Prostate gland (tissue), 2 donors: ENCODE results near the gene CBFA2T2. TPM values are rescaled to one million over a fixed set of nuclear protein-coding genes. Genes with fewer than 3 reads are reported as not detected.

Source experiments
- DNase-seq: peaks from one replicate; pipeline ENCODE4 v3.0.0-alpha.2; 2019; ENCODE audit warnings: low spot score
- H3K27ac ChIP-seq, 2 donors: fragments of 200-600 bp; sonication (generic); 2 replicates each; pipeline ENCODE4 v1.5.1; 2017 to 2019
- H3K27me3 ChIP-seq: fragments of 200-600 bp; sonication (generic); replicated peaks from 2 replicates; pipeline ENCODE4 v1.5.1; 2019; ENCODE audit not compliant: insufficient read depth
- H3K36me3 ChIP-seq, 2 donors: fragments of 200-600 bp; sonication (generic); 1 replicate in 1 of 2; 2 replicates in 1 of 2; pipeline versions ENCODE4 v1.5.1 to v1.8.1; 2017 to 2019
- H3K4me1 ChIP-seq: fragments of 200-600 bp; sonication (generic); replicated peaks from 2 replicates; pipeline ENCODE4 v1.5.1; 2019
- H3K4me3 ChIP-seq, 2 donors: fragments of 200-600 bp; sonication (generic); 2 replicates each; pipeline ENCODE4 v1.5.1; 2017 to 2019
- H3K9me3 ChIP-seq: fragments of 200-600 bp; sonication (generic); 2 replicates; pipeline ENCODE4 v1.5.1; 2017
- POLR2A ChIP-seq: fragments of 450-650 bp; IDR thresholded peaks from one replicate; pipeline ENCODE4 v1.6.1; 2016; ENCODE audit warnings: antibody characterized with exemption, mild to moderate bottlenecking
- POLR2AphosphoS5 ChIP-seq: sonication (generic); formaldehyde crosslinking; IDR thresholded peaks from one replicate; pipeline ENCODE4 v1.6.1; 2017; ENCODE audit warnings: antibody characterized with exemption
- WGBS: methylation state at CpG from one replicate; pipeline ENCODE4 v1.1.5; 2018; 5-methylcytosine and 5-hydroxymethylcytosine counted together
- intact Hi-C: fragments of 100-400 bp; cut with DNase I; formaldehyde crosslinking; loops from one replicate; pipeline ENCODE4 v1.14.2; 2022
- total RNA-seq, 2 donors: library from RNA; depleted of rRNA; stranded (reverse); fragments of >200 nt; gene quantifications; one replicate each; pipeline ENCODE4 v1.1.0, GENCODE V29; 2016
- TF ChIP-seq, protein P1 (sequence below), 4 experiments: fragments of 200-600 bp in 2 of 4; fragments of 450-650 bp in 2 of 4; sonication (generic) in 2 of 4; IDR thresholded peaks; 1 replicate in 3 of 4; 2 replicates in 1 of 4; pipeline ENCODE4 v1.5.1; 2016 to 2019; ENCODE audit warnings: antibody characterized with exemption in 4 of 4, mild to moderate bottlenecking in 2 of 4, moderate library complexity in 2 of 4

CBFA2T2 gene
- total RNA-seq, 2 donors from 2014 or later: 40.3 to 54.6 TPM

DNA sequence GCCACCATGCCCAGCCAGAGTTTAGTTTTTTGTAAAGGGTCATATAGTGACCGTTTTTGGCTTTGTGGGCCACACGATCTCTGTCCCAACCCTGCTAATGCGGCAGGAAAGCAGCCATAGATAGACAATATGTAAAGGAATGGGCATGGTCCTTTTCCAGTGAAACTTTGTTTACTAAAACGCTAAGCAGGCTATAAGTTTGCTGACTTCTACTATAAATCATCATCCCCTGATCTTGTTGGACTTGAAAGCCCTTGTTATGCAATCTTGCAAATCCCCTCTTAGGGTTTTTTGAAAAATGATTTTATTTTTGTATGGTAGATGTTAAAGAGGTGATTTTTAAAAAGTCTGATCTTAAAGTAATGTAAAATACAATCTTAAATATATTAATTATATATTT, 63.6 kb downstream of the CBFA2T2 start:
- H3K27me3 ChIP-seq: no peaks in the 10 kb centered on the region
- WGBS: 71% methylated on average over 4 of the region's 4 CpGs
- no peaks in the 10 kb centered on the region for H3K36me3 ChIP-seq
- H3K9me3 ChIP-seq: no peaks in the 10 kb centered on the region
- peak overlapping the region in 1 of 2 donors; percentile 75 for H3K27ac ChIP-seq
- intact Hi-C loops: no loop called here
- peaks cover 6% of the 10 kb centered on the region for H3K4me1 ChIP-seq
- no peak overlapping the region for H3K4me3 ChIP-seq
- no peak for DNase-seq
- no peak for TF ChIP-seq POLR2A
- TF ChIP-seq, protein P1, sequence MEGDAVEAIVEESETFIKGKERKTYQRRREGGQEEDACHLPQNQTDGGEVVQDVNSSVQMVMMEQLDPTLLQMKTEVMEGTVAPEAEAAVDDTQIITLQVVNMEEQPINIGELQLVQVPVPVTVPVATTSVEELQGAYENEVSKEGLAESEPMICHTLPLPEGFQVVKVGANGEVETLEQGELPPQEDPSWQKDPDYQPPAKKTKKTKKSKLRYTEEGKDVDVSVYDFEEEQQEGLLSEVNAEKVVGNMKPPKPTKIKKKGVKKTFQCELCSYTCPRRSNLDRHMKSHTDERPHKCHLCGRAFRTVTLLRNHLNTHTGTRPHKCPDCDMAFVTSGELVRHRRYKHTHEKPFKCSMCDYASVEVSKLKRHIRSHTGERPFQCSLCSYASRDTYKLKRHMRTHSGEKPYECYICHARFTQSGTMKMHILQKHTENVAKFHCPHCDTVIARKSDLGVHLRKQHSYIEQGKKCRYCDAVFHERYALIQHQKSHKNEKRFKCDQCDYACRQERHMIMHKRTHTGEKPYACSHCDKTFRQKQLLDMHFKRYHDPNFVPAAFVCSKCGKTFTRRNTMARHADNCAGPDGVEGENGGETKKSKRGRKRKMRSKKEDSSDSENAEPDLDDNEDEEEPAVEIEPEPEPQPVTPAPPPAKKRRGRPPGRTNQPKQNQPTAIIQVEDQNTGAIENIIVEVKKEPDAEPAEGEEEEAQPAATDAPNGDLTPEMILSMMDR (IDR thresholded peaks at IDR 0.05): no peak
- no peak for TF ChIP-seq POLR2AphosphoS5

DNA sequence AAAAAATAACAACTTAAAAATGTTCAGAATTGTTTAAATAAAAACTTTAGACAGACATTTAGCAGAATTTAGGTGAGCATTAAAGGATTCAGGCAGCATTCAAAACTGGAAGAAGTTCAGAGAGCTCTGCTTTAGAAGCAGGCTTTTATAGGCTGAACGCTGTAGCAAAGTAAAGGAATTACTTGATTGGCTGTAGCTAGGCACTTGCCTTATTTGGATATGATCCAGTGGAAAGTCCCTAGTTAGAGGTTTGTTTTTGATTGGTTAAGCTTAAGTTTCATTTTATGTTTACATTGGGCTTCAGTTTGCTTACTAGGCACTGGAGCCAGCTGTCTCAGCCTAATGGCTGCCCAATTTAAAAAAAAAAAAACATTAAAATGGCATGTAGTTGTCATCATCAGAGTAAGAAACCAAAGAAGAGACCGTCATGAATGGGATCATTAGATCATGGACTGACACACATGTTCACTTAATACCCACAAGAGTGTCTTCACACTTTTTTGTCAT, 65.1 kb downstream of the CBFA2T2 start:
- Histone ChIP-seq H3K9me3 (no peaks in the 10 kb centered on the region), H3K27me3 (no peaks in the 10 kb centered on the region), H3K4me3 (no peak overlapping the region), H3K4me1 (peaks cover 4% of the 10 kb centered on the region), H3K27ac (peak overlapping the region; percentile 75), H3K36me3 (no peaks in the 10 kb centered on the region)
- WGBS: 14% methylated on average over 2 of the region's 2 CpGs
- intact Hi-C loops: no loop called here
- peak; percentile 74 for DNase-seq
- peak; percentile 34 for TF ChIP-seq POLR2A
- TF ChIP-seq, protein P1 (IDR thresholded peaks at IDR 0.05): no peak
- TF ChIP-seq POLR2AphosphoS5: peak; percentile 92

DNA sequence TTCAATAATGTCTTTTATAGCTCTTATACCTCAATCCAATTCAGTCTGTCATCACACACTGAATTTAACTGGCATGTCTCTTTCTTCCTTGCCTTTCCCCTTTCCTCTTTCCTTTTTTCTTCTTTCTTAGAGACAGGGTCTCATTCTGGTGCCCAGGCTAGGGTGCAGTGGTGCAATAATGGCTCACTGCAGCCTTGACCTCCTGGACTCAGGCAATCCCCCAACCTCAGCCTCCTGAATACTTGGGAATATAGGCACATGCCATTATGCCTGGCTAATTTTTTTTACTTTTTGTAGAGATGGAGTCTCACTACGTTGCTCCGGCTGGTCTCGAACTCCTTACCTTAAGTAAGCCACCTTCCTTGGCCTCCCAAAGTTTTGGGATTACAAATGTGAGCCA, 65.9 kb downstream of the CBFA2T2 start:
- H3K27me3 ChIP-seq: no peaks in the 10 kb centered on the region
- H3K4me3 ChIP-seq: no peak overlapping the region
- no peak for DNase-seq
- WGBS: 96% methylated on average over 3 of the region's 3 CpGs
- H3K36me3 ChIP-seq: no peaks in the 10 kb centered on the region
- intact Hi-C loops: no loop called here
- peak overlapping the region; percentile 53 to 75 for H3K27ac ChIP-seq
- TF ChIP-seq POLR2AphosphoS5 (no peak), POLR2A (no peak)
- TF ChIP-seq, protein P1 (IDR thresholded peaks at IDR 0.05): no peak
- no peaks in the 10 kb centered on the region for H3K9me3 ChIP-seq
- H3K4me1 ChIP-seq: no peaks in the 10 kb centered on the region

DNA sequence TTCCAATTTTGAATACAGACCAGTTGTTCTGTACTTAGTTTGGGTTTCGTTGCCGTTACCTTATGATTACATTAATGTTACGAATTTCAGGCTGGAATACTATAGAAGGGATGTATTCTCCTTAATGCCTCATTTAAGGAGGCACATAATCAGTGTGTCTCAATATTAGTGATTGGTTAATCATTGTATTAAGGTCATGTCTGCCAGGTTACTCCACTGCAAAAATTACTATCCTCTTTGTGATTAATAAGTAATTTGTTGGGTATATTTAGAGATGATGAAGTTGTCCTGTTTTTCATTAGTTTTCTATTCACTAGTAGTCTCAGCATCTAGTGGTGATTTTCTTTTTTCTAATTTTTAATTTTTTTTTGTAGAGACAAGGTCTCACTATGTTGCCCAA, 66.3 kb downstream of the CBFA2T2 start:
- Histone ChIP-seq H3K36me3 (no peaks in the 10 kb centered on the region), H3K27ac (peak overlapping the region; percentile 53 to 75), H3K4me1 (no peaks in the 10 kb centered on the region), H3K27me3 (no peaks in the 10 kb centered on the region), H3K4me3 (no peak overlapping the region), H3K9me3 (no peaks in the 10 kb centered on the region)
- intact Hi-C loops: no loop called here
- 86% methylated on average over 3 of the region's 3 CpGs for WGBS
- no peak for DNase-seq
- TF ChIP-seq POLR2AphosphoS5 (no peak), POLR2A (no peak)
- TF ChIP-seq, protein P1 (IDR thresholded peaks at IDR 0.05): no peak

DNA sequence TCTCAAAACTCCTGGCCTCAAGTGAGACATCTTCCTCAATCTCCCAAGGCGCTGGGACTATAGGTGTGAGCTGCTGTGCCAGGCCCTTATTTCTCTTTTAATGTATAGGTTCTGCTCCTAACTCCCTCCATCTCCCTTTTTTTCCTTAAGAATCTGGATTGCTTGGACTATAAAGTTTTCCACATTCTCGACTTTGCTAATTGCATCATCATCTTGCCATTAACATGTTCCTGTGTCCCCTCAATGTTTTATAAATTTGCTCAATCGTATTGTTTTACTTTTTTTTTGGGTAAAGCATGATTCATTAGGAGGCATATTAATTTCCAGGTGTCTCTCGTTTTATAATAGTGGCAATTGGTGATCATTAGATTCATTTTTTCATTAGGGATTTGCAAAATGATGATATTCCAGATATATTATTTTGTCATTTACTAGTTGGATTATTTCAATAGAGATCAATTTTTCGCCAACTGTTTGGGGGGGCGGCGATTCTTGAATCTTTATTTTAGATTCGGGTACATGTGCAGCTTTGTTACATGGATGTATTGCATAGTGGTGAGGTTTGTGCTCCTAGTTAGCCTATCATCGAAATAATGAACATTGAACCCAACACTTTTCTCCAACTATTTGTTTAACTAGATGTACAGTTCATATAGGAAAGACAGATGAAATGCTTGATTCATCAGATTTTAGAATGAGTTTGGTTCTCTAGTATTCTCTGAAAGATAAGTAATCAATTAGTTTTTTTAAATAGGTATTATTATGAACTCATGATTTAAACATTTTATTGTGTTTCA, 68.7 kb downstream of the CBFA2T2 start:
- Histone ChIP-seq H3K27me3 (no peaks in the 10 kb centered on the region), H3K27ac (no peak overlapping the region), H3K9me3 (no peaks in the 10 kb centered on the region), H3K36me3 (no peaks in the 10 kb centered on the region), H3K4me3 (no peak overlapping the region), H3K4me1 (no peaks in the 10 kb centered on the region)
- intact Hi-C loops: no loop called here
- TF ChIP-seq, protein P1 (IDR thresholded peaks at IDR 0.05): no peak
- TF ChIP-seq POLR2A: no peak
- TF ChIP-seq POLR2AphosphoS5: no peak
- DNase-seq: no peak
- 90% methylated on average over 9 of the region's 9 CpGs for WGBS
